ENCODE measurements around the gene ISM1.

DNA sequence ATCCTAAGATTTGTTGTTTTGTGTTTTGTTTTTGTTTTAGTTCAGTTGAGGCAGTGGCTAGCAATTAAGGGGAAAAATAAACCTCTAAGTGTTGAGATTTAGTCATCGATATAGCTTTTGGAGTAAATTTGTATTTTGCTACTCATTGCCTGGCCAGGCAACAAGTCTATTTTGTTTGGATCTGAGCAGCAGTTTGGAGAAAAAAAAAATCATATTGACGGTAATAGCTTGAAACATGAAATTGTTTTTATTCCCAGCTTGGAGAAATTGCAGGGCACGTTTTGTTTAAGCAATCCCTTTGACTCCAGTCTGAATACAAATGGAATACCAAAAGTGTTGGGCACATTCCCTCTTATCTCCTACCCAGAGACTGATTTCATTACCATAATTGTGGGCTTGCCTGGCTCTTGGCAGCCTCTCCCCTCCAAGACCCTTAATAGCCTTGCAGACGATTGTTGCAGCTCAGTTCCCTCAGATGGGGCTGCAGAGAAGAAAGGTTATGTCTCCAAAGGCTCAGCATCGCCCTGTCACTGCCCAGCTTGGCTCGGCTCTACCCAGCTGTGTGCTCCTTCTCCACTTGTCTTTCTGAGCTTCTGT, 56.0 kb downstream of the ISM1 start:
- TF ChIP-seq CTCF (IDR thresholded peaks at IDR 0.05) = no peak
- TF ChIP-seq POLR2A (IDR thresholded peaks at IDR 0.05) = no peak
